ENCODE results near the gene PCBD2.
"Not testable (repeated sequence)": the region's sequence is repeated elsewhere in the genome, so short reads cannot be mapped to it uniquely, and the experiment has no call there.

Gene PCBD2

GRCh38 chr5:134975843-134976242, 70.9 kb downstream of the PCBD2 start:
- TF ChIP-seq CTCF (conservative IDR thresholded peaks at IDR 0.05; ENCODE audit: low read depth, low read length), result no peak
- peak; percentile 26 for DNase-seq (ENCODE audit: low read depth)
- H3K4me3 ChIP-seq (ENCODE audit: low read depth, low read length), result no peak overlapping the region

- no peak for TF ChIP-seq CTCF (conservative IDR thresholded peaks at IDR 0.05; ENCODE audit: low read depth, low read length)
- no peak for DNase-seq (ENCODE audit: low read depth)
- H3K4me3 ChIP-seq (ENCODE audit: low read depth, low read length), result no peak overlapping the region
These were observed 71.9 kb downstream of the PCBD2 start for GRCh38 chr5:134976841-134977240.

- TF ChIP-seq CTCF (conservative IDR thresholded peaks at IDR 0.05; ENCODE audit: low read depth, low read length), result no peak
- no peak overlapping the region for H3K4me3 ChIP-seq (ENCODE audit: low read depth, low read length)
- no peak for DNase-seq (ENCODE audit: low read depth)
These were observed 74.5 kb downstream of the PCBD2 start for GRCh38 chr5:134979416-134979815.

GRCh38 chr5:134982230-134982629, 77.3 kb downstream of the PCBD2 start:
- DNase-seq (ENCODE audit: low read depth), result peak; percentile 9
- H3K4me3 ChIP-seq (ENCODE audit: low read depth, low read length), result no peak overlapping the region
- no peak for TF ChIP-seq CTCF (conservative IDR thresholded peaks at IDR 0.05; ENCODE audit: low read depth, low read length)

GRCh38 chr5:134989266-134989830, 84.4 kb downstream of the PCBD2 start:
- no peak overlapping the region for H3K4me3 ChIP-seq (ENCODE audit: low read depth, low read length)
- peak; percentile 21 for DNase-seq (ENCODE audit: low read depth)
- no peak for TF ChIP-seq CTCF (conservative IDR thresholded peaks at IDR 0.05; ENCODE audit: low read depth, low read length)

- not testable (repeated sequence) for H3K4me3 ChIP-seq (ENCODE audit: low read depth, low read length); DNase-seq (ENCODE audit: low read depth)
These were observed 85.3 kb downstream of the PCBD2 start for GRCh38 chr5:134990183-134990582.

GRCh38 chr5:134992148-134992547, 87.2 kb downstream of the PCBD2 start:
- H3K4me3 ChIP-seq (ENCODE audit: low read depth, low read length), result no peak overlapping the region
- DNase-seq (ENCODE audit: low read depth), result peak; percentile 8
- no peak for TF ChIP-seq CTCF (conservative IDR thresholded peaks at IDR 0.05; ENCODE audit: low read depth, low read length)
